Activated T-helper 1 cell treated with anti-CD3 and anti-CD28 coated beads, Interleukin-12 subunit alpha, Interleukin-12 subunit beta, Interleukin-2, Interleukin-4 antibody, amounts not matched to agents 30 ng/mL and 10 ng/mL and 1 ng/mL, durations not matched to agents 14 hours and 24 hours and 36 hours (primary cell): ENCODE results near the gene CTIF. TPM values are rescaled to one million over a fixed set of nuclear protein-coding genes. Genes with fewer than 3 reads are reported as not detected.

Experiments
- DNase-seq: peaks from one replicate; pipeline ENCODE4 v3.0.0; 2021; ENCODE audit warnings: low spot score
- H3K27ac Mint-ChIP-seq: one replicate; pipeline ENCODE4 v1.8.0; 2021; ENCODE audit warnings: mild to moderate bottlenecking, mixed read lengths
- H3K27me3 Mint-ChIP-seq: one replicate; pipeline ENCODE4 v1.8.0; 2022; ENCODE audit warnings: mild to moderate bottlenecking, moderate library complexity, mixed read lengths; ENCODE audit not compliant: insufficient read depth
- H3K36me3 Mint-ChIP-seq: one replicate; pipeline ENCODE4 v1.8.0; 2021; ENCODE audit warnings: low read depth, mixed read lengths
- H3K4me1 Mint-ChIP-seq: one replicate; pipeline ENCODE4 v1.8.0; 2021; ENCODE audit warnings: low read depth, mixed read lengths
- H3K4me3 Mint-ChIP-seq: one replicate; pipeline ENCODE4 v1.8.0; 2021; ENCODE audit warnings: mild to moderate bottlenecking, moderate library complexity, mixed read lengths
- H3K9me3 Mint-ChIP-seq: one replicate; pipeline ENCODE4 v1.8.0; 2021; ENCODE audit warnings: mixed read lengths
- intact Hi-C: fragments of 100-400 bp; cut with micrococcal nuclease; formaldehyde crosslinking; loops from one replicate; pipeline ENCODE4 v1.15.1; 2024
- total RNA-seq: library from RNA; stranded (reverse); gene quantifications from 2 replicates; pipeline ENCODE4 v1.2.3, GENCODE V29; 2022

CTIF gene
- total RNA-seq, 1 donor from 2014 or later, result 7.2 TPM

GRCh38 chr18:48519431-48520100 is 19.3 kb upstream of the CTIF start:
- DNase-seq, result no peak

GRCh38 chr18:48521723-48522122 is 17.1 kb upstream of the CTIF start:
- Mint-ChIP-seq H3K27ac (no peak overlapping the region), H3K36me3 (no peaks in the 10 kb centered on the region), H3K9me3 (no peaks in the 10 kb centered on the region), H3K27me3 (peaks cover 11% of the 10 kb centered on the region), H3K4me1 (no peaks in the 10 kb centered on the region), H3K4me3 (no peak overlapping the region)
- no peak for DNase-seq
- intact Hi-C loops, result no loop called here

More at GRCh38 chr18:48519431-48520100, 19.3 kb upstream of the CTIF start:
- H3K9me3 Mint-ChIP-seq, result no peaks in the 10 kb centered on the region
- H3K27me3 Mint-ChIP-seq, result peaks cover 11% of the 10 kb centered on the region
- H3K36me3 Mint-ChIP-seq, result no peaks in the 10 kb centered on the region
- no peak overlapping the region for H3K4me3 Mint-ChIP-seq
- H3K27ac Mint-ChIP-seq, result no peak overlapping the region
- intact Hi-C loops, result no loop called here
- no peaks in the 10 kb centered on the region for H3K4me1 Mint-ChIP-seq

GRCh38 chr18:48525671-48526070 is 13.2 kb upstream of the CTIF start:
- Mint-ChIP-seq H3K4me3 (no peak overlapping the region), H3K36me3 (no peaks in the 10 kb centered on the region), H3K27me3 (peaks cover 13% of the 10 kb centered on the region), H3K9me3 (no peaks in the 10 kb centered on the region), H3K27ac (no peak overlapping the region), H3K4me1 (no peaks in the 10 kb centered on the region)
- DNase-seq, result no peak
- intact Hi-C loops, result no loop called here

GRCh38 chr18:48527461-48527860 is 11.4 kb upstream of the CTIF start:
- Mint-ChIP-seq H3K36me3 (no peaks in the 10 kb centered on the region), H3K4me3 (no peak overlapping the region), H3K4me1 (no peaks in the 10 kb centered on the region), H3K9me3 (no peaks in the 10 kb centered on the region), H3K27ac (no peak overlapping the region), H3K27me3 (peaks cover 15% of the 10 kb centered on the region)
- intact Hi-C loops, result no loop called here
- DNase-seq, result no peak

- intact Hi-C loops, result no loop called here
- peaks cover 13% of the 10 kb centered on the region for H3K27me3 Mint-ChIP-seq
- no peaks in the 10 kb centered on the region for H3K36me3 Mint-ChIP-seq
- H3K4me3 Mint-ChIP-seq, result no peak overlapping the region
- no peaks in the 10 kb centered on the region for H3K4me1 Mint-ChIP-seq
- H3K9me3 Mint-ChIP-seq, result no peaks in the 10 kb centered on the region
- DNase-seq, result no peak
- H3K27ac Mint-ChIP-seq, result no peak overlapping the region
Observed at GRCh38 chr18:48528861-48529260, 10.0 kb upstream of the CTIF start.

GRCh38 chr18:48529796-48530195 is 9.0 kb upstream of the CTIF start:
- no peaks in the 10 kb centered on the region for H3K9me3 Mint-ChIP-seq
- peaks cover 16% of the 10 kb centered on the region for H3K27me3 Mint-ChIP-seq
- intact Hi-C loops, result no loop called here
- no peak for DNase-seq
- no peaks in the 10 kb centered on the region for H3K4me1 Mint-ChIP-seq
- no peak overlapping the region for H3K4me3 Mint-ChIP-seq
- no peak overlapping the region for H3K27ac Mint-ChIP-seq
- no peaks in the 10 kb centered on the region for H3K36me3 Mint-ChIP-seq

- Mint-ChIP-seq H3K4me1 (no peaks in the 10 kb centered on the region), H3K36me3 (no peaks in the 10 kb centered on the region), H3K9me3 (no peaks in the 10 kb centered on the region), H3K27me3 (peaks cover 16% of the 10 kb centered on the region), H3K4me3 (no peak overlapping the region), H3K27ac (no peak overlapping the region)
- no peak for DNase-seq
- intact Hi-C loops, result no loop called here
Observed at GRCh38 chr18:48530399-48531081, 8.3 kb upstream of the CTIF start.

GRCh38 chr18:48531082-48531403 is 7.8 kb upstream of the CTIF start:
- Mint-ChIP-seq H3K4me1 (no peaks in the 10 kb centered on the region), H3K27ac (no peak overlapping the region), H3K27me3 (peaks cover 16% of the 10 kb centered on the region), H3K36me3 (no peaks in the 10 kb centered on the region), H3K4me3 (no peak overlapping the region), H3K9me3 (no peaks in the 10 kb centered on the region)
- intact Hi-C loops, result no loop called here
- no peak for DNase-seq

GRCh38 chr18:48531908-48532307 is 6.9 kb upstream of the CTIF start:
- Mint-ChIP-seq H3K27me3 (peaks cover 16% of the 10 kb centered on the region), H3K27ac (no peak overlapping the region), H3K4me1 (no peaks in the 10 kb centered on the region), H3K9me3 (no peaks in the 10 kb centered on the region), H3K36me3 (no peaks in the 10 kb centered on the region), H3K4me3 (no peak overlapping the region)
- intact Hi-C loops, result no loop called here
- DNase-seq, result no peak

- no peaks in the 10 kb centered on the region for H3K9me3 Mint-ChIP-seq
- intact Hi-C loops, result no loop called here
- H3K27me3 Mint-ChIP-seq, result peaks cover 11% of the 10 kb centered on the region
- no peaks in the 10 kb centered on the region for H3K36me3 Mint-ChIP-seq
- H3K4me3 Mint-ChIP-seq, result no peak overlapping the region
- H3K4me1 Mint-ChIP-seq, result no peaks in the 10 kb centered on the region
- no peak for DNase-seq
- no peak overlapping the region for H3K27ac Mint-ChIP-seq
Observed at GRCh38 chr18:48533340-48534070, 5.3 kb upstream of the CTIF start.

GRCh38 chr18:48534364-48534763 is 4.5 kb upstream of the CTIF start:
- intact Hi-C loops, result no loop called here
- H3K36me3 Mint-ChIP-seq, result no peaks in the 10 kb centered on the region

GRCh38 chr18:48535956-48536355 is 2.9 kb upstream of the CTIF start:
- intact Hi-C loops, result loop anchor here (5.0 kb wide), 1 partner anchor 604 kb away; the partner anchor contains the start of gene SMAD2
- no peak overlapping the region for H3K4me3 Mint-ChIP-seq
- peaks cover 9% of the 10 kb centered on the region for H3K27me3 Mint-ChIP-seq
- no peaks in the 10 kb centered on the region for H3K36me3 Mint-ChIP-seq
- no peaks in the 10 kb centered on the region for H3K4me1 Mint-ChIP-seq
- no peak for DNase-seq
- H3K9me3 Mint-ChIP-seq, result no peaks in the 10 kb centered on the region
- H3K27ac Mint-ChIP-seq, result no peak overlapping the region

More at GRCh38 chr18:48534364-48534763, 4.5 kb upstream of the CTIF start:
- Mint-ChIP-seq H3K4me1 (no peaks in the 10 kb centered on the region), H3K4me3 (no peak overlapping the region), H3K9me3 (no peaks in the 10 kb centered on the region), H3K27me3 (peaks cover 11% of the 10 kb centered on the region), H3K27ac (no peak overlapping the region)
- DNase-seq, result no peak

GRCh38 chr18:48536516-48536915 is 2.3 kb upstream of the CTIF start:
- H3K27me3 Mint-ChIP-seq, result peaks cover 12% of the 10 kb centered on the region
- intact Hi-C loops, result loop anchor here (5.0 kb wide), 1 partner anchor 604 kb away; the partner anchor contains the start of gene SMAD2
- H3K4me1 Mint-ChIP-seq, result no peaks in the 10 kb centered on the region
- DNase-seq, result no peak
- no peaks in the 10 kb centered on the region for H3K36me3 Mint-ChIP-seq
- no peaks in the 10 kb centered on the region for H3K9me3 Mint-ChIP-seq
- no peak overlapping the region for H3K4me3 Mint-ChIP-seq
- no peak overlapping the region for H3K27ac Mint-ChIP-seq
